Keratinocyte (primary cell): Measurements from ENCODE around the gene MGAT4A.

Experiments used
- EZH2 ChIP-seq: IDR thresholded peaks from one replicate; pipeline ENCODE4 v1.6.1; 2012; ENCODE audit warnings: inconsistent platforms, mild to moderate bottlenecking, low read length, moderate library complexity
- TF ChIP-seq, protein P1 (sequence below), 3 experiments: IDR thresholded peaks in 1 of 3; conservative IDR thresholded peaks in 1 of 3; optimal IDR thresholded peaks in 1 of 3; 2 replicates in 2 of 3; 3 replicates in 1 of 3; pipeline versions ENCODE3 to v1.5.1; 2011; ENCODE audit warnings: low read length in 3 of 3, mild to moderate bottlenecking in 3 of 3, moderate library complexity in 2 of 3, control low read depth in 1 of 3, inconsistent platforms in 1 of 3; ENCODE audit not compliant: insufficient read depth in 2 of 3; ENCODE audit errors: extremely low read depth in 1 of 3

DNA sequence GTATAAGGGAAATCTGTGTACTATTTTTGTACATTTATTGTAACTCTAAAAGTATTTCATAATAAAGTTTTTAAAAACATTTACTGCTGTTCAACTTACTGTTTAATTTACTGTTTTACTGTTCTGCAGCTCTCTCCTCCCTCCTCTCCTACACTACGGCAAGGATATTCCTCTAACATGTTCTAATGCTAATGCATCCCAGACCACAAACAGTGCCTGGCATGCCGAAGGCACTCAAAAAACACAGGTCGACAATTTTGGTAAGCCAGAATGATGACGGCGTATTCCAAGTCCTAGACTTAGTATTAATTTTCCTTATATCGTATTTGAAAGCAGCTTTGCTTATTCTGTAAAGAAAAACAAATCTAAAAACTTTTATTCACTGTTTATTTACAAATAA is 13.3 kb downstream of the MGAT4A start:
- TF ChIP-seq, protein P1, sequence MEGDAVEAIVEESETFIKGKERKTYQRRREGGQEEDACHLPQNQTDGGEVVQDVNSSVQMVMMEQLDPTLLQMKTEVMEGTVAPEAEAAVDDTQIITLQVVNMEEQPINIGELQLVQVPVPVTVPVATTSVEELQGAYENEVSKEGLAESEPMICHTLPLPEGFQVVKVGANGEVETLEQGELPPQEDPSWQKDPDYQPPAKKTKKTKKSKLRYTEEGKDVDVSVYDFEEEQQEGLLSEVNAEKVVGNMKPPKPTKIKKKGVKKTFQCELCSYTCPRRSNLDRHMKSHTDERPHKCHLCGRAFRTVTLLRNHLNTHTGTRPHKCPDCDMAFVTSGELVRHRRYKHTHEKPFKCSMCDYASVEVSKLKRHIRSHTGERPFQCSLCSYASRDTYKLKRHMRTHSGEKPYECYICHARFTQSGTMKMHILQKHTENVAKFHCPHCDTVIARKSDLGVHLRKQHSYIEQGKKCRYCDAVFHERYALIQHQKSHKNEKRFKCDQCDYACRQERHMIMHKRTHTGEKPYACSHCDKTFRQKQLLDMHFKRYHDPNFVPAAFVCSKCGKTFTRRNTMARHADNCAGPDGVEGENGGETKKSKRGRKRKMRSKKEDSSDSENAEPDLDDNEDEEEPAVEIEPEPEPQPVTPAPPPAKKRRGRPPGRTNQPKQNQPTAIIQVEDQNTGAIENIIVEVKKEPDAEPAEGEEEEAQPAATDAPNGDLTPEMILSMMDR (optimal IDR thresholded peaks at IDR 0.05 in 1 of 3, IDR thresholded peaks at IDR 0.05 in 1 of 3, conservative IDR thresholded peaks at IDR 0.05 in 1 of 3; ENCODE audit: extremely low read depth in 1 of 3, insufficient read depth in 2 of 3, low read length in 3 of 3), result no peak
- TF ChIP-seq EZH2, result no peak
